ENCODE results near the gene CHKA.

The CHKA gene

DNA sequence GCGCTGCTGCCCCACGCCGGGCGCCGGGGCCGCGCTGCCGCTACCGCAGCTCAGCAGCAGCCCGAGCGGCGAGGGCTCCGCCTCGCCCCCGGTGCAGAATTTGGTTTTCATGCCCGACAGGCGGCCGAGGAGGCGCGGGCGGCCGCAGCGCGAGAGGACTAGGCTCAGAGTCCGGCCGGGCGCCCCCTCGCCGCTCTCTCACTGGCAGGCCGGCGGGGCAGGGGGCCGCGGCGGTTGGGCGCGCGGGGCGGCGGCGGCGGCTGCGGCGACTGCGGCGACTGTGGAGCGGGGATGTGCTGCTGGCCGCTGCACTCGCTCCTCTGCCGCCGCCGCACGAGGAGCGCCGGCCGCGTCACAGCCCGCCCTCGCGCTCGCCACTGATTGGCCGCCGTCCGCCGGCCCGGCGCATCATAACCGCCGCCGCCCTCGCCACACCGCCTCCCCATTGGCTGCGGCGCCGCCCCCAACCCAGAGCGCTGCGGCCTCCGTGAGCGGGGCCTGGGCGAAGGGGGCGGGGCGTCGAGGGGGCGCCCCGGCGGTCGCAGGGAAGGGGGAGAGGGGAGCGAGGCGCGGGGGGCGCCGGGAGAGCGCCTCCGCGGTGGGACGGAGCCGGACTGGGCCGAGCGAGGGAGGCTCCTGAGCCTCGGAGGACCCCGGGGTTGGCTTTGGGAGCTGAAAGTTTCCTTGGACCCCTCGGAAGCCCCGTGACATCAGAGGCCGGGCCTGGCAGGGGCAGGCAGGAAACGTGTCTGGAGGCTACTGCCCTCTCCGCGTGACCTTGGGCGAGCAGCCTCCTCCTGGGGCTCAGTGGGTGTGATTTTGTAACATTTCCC, at the start of gene CHKA:
CHKA (minus strand) TSS at position 322 of the 833 bp plus-strand sequence; CDS start at position 111, 211 bp downstream.
- peak within 1 kb of the TSS; percentile 67 for H3K4me3 ChIP-seq (ENCODE audit: control insufficient read depth, low read depth, low read length)
- DNase-seq (ENCODE audit: low read depth) = peak; percentile 74
- TF ChIP-seq, protein P1, sequence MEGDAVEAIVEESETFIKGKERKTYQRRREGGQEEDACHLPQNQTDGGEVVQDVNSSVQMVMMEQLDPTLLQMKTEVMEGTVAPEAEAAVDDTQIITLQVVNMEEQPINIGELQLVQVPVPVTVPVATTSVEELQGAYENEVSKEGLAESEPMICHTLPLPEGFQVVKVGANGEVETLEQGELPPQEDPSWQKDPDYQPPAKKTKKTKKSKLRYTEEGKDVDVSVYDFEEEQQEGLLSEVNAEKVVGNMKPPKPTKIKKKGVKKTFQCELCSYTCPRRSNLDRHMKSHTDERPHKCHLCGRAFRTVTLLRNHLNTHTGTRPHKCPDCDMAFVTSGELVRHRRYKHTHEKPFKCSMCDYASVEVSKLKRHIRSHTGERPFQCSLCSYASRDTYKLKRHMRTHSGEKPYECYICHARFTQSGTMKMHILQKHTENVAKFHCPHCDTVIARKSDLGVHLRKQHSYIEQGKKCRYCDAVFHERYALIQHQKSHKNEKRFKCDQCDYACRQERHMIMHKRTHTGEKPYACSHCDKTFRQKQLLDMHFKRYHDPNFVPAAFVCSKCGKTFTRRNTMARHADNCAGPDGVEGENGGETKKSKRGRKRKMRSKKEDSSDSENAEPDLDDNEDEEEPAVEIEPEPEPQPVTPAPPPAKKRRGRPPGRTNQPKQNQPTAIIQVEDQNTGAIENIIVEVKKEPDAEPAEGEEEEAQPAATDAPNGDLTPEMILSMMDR (conservative IDR thresholded peaks at IDR 0.05; ENCODE audit: control insufficient read depth, insufficient read depth, low read depth, low read length) = no peak

DNA sequence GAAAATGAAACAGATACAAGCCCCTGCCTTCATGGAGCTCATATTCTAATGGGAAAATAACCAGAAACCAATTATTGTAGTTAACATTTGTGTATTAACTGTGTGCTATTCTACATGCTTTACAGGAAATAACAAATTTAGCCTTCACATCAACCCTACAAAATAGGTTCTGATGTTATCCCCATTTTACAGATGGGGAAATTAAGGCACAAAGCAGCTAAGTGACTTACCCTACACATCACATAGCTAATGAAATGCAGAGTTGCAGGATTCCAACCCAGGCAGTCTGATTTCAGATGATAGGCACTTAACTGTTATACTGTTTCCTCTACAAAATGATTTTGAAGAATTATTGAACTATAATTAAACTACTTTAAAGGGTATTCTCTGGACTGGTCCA, 48.3 kb upstream of the CHKA start:
- TF ChIP-seq, protein P1 (conservative IDR thresholded peaks at IDR 0.05; ENCODE audit: control insufficient read depth, insufficient read depth, low read depth, low read length) = no peak
- H3K4me3 ChIP-seq (ENCODE audit: control insufficient read depth, low read depth, low read length) = no peak overlapping the region
- DNase-seq (ENCODE audit: low read depth) = no peak

DNA sequence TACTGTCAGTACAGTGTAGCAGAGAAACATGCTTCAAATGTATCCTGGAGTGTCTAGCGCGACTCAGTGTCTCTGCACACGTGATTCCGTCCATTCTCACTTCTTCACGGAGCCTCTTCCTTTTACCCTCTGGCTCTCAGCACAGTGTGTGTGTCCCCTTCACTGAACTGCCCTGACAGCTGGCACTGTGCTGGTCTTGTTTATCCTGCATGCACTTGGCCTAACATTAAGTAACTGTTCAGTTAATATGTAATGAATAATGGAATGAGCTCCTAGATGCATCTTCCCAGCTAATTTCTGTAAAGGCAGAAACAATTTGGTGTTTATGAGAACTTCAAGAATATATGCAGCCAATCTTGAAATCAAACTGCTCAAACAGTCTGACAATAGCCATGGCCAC, 47.5 kb upstream of the CHKA start:
- no peak for DNase-seq (ENCODE audit: low read depth)

DNA sequence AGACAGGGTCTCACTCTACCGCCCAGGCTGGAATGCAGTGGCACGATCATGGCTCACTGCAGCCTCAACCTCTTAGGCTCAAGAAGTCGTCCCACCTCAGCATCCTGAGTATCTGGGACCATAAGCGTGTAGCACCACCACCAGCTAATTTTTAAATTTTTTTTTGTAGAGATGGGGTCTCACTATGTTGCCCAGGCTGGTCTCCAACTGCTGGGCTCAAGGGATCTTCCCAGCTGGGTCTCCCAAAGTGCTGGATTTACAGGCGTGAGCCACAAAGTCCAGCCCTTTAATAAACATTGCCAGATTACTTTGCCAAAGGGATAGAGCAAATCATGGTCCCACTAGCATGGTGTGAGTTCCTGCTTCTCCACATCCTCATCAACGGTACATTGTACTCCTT, 46.3 kb upstream of the CHKA start:
- no peak overlapping the region for H3K4me3 ChIP-seq (ENCODE audit: control insufficient read depth, low read depth, low read length)
- TF ChIP-seq, protein P1 (conservative IDR thresholded peaks at IDR 0.05; ENCODE audit: control insufficient read depth, insufficient read depth, low read depth, low read length) = no peak
- DNase-seq (ENCODE audit: low read depth) = no peak

More for the DNA sequence above, 47.5 kb upstream of the CHKA start:
- TF ChIP-seq, protein P1 (conservative IDR thresholded peaks at IDR 0.05; ENCODE audit: control insufficient read depth, insufficient read depth, low read depth, low read length) = no peak
- H3K4me3 ChIP-seq (ENCODE audit: control insufficient read depth, low read depth, low read length) = no peak overlapping the region

DNA sequence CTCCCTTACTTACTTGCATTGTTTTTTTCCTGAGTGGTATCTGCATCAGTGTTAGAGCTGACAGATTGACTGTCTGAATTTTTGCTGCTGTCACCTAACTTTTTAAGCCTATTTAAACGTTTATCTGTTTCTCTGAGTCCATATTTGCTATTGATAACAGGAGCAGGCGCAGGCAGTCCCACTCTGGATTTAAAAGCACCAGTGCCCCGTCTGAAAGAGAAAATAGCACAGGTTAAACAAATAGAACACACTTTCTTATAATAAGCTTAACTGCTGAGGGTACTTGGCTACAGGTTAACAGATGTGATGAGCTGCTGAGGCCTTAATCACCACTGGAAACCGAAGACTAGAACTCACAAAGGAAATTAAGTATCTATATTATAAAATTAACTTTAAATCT, 45.8 kb upstream of the CHKA start:
- TF ChIP-seq, protein P1 (conservative IDR thresholded peaks at IDR 0.05; ENCODE audit: control insufficient read depth, insufficient read depth, low read depth, low read length) = no peak

DNA sequence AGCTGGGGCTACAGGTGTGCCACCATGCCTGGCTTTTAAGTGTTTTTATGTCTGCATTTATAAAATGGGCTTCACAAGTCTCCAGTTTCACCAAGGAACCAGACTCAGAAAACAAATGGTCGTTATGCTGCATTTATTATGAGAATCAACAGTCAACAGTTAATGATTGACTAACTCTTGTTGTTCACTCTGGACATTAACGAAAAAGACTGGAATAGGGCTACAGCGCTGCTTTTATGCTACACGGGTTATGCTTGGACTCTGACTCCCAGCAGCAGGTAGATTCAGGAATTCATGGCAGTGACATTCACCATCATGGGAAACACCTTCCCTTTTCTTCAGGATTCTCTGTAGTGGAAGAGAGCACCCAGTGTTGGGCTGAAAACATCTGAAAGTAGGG, 44.4 kb upstream of the CHKA start:
- TF ChIP-seq, protein P1 (conservative IDR thresholded peaks at IDR 0.05; ENCODE audit: control insufficient read depth, insufficient read depth, low read depth, low read length) = no peak
- no peak overlapping the region for H3K4me3 ChIP-seq (ENCODE audit: control insufficient read depth, low read depth, low read length)
- no peak for DNase-seq (ENCODE audit: low read depth)

More for the DNA sequence above, 45.8 kb upstream of the CHKA start:
- DNase-seq (ENCODE audit: low read depth) = no peak
- no peak overlapping the region for H3K4me3 ChIP-seq (ENCODE audit: control insufficient read depth, low read depth, low read length)

Measured in fibroblast of mammary gland (primary cell).